HepG2 (cell line): ENCODE data around the gene CSK. TPM values are rescaled to one million over a fixed set of nuclear protein-coding genes. Genes with fewer than 3 reads are reported as not detected.

Source experiments
- ATAC-seq: fragments of 200-7000 bp; cut with Tn5 transposase; 3 replicates; pipeline ENCODE4 v1.9.1; 2020; ENCODE audit warnings: mild to moderate bottlenecking, moderate library complexity
- BruUV-seq: library from RNA; stranded (reverse); fragments of 400-500 nt; replicated peaks from 2 replicates; lab custom pipeline; 2021; lab: Mats Ljungman, UMichigan
- CTCF ChIA-PET: fragments of 300-600 bp; formaldehyde crosslinking; extraction: SDS; loops from one replicate; lab custom pipeline; 2021; ENCODE audit warnings: low total read pairs, inconsistent platforms, low intra/inter-chr PET ratio; lab: Yijun Ruan, JAX
- POLR2A ChIA-PET: fragments of 350-600 bp; sonication (Branson Sonifier 250); formaldehyde crosslinking; loops from one replicate; lab custom pipeline; 2020; ENCODE audit warnings: antibody characterized with exemption, inconsistent platforms; lab: Yijun Ruan, JAX
- DNase-seq: peaks from one replicate; pipeline ENCODE4 v3.0.0-alpha.2; 2015; ENCODE audit warnings: low spot score
- FAIRE-seq: peaks from 3 replicates; lab custom pipeline; 2011; peaks lifted over from hg19 to GRCh38; lab: Jason Lieb, UNC
- H2AFZ ChIP-seq: one replicate; pipeline ENCODE4 v1.6.1; 2011; ENCODE audit warnings: low read length, inconsistent platforms
- H3K27ac ChIP-seq: fragments of 300-600 bp; 3 replicates; pipeline ENCODE4 v1.8.0; 2011; ENCODE audit warnings: mixed run types, mild to moderate bottlenecking, mixed read lengths, low read length, inconsistent platforms; ENCODE audit not compliant: insufficient read depth; ENCODE audit errors: extremely low read length
- H3K27me3 ChIP-seq, 2 experiments: fragments of 200-600 bp in 1 of 2; 2 replicates in 1 of 2; 3 replicates in 1 of 2; pipeline versions ENCODE4 v1.6.0 to v1.8.0; 2011; ENCODE audit warnings: low read length in 2 of 2, mild to moderate bottlenecking in 2 of 2, moderate library complexity in 2 of 2, inconsistent platforms in 1 of 2; ENCODE audit not compliant: insufficient read depth in 2 of 2, control insufficient read depth in 1 of 2
- H3K36me3 ChIP-seq, 2 experiments: fragments of 200-600 bp in 1 of 2; replicated peaks in 1 of 2; 2 replicates in 1 of 2; 3 replicates in 1 of 2; pipeline versions ENCODE4 v1.5.1 to v1.8.0; 2011; ENCODE audit warnings: low read length in 2 of 2, inconsistent platforms in 1 of 2; ENCODE audit not compliant: insufficient read depth in 2 of 2, control insufficient read depth in 1 of 2
- H3K4me1 ChIP-seq: 2 replicates; pipeline ENCODE4 v1.5.1; 2012; ENCODE audit warnings: low read length, inconsistent platforms; ENCODE audit not compliant: insufficient read depth
- H3K4me2 ChIP-seq: 2 replicates; pipeline ENCODE4 v1.6.0; 2011; ENCODE audit warnings: low read depth, low read length, inconsistent platforms
- H3K4me3 ChIP-seq, 3 experiments: fragments of 200-600 bp in 1 of 3; sonication (generic), shearing (Covaris generic) in 1 of 3; replicated peaks in 1 of 3; 2 replicates each; pipeline ENCODE4 v1.5.1; 2011 to 2016; ENCODE audit warnings: low read length in 3 of 3, inconsistent platforms in 2 of 3, low read depth in 2 of 3, mild to moderate bottlenecking in 2 of 3, control low read depth in 1 of 3, mixed read lengths in 1 of 3; ENCODE audit not compliant: insufficient read depth in 1 of 3
- H3K79me2 ChIP-seq: one replicate; pipeline ENCODE4 v1.6.1; 2011; ENCODE audit warnings: low read length, inconsistent platforms; ENCODE audit not compliant: insufficient read depth
- H3K9ac ChIP-seq: 2 replicates; pipeline ENCODE4 v1.6.0; 2011; ENCODE audit warnings: mild to moderate bottlenecking, low read depth, low read length, inconsistent platforms; ENCODE audit not compliant: insufficient read depth
- H3K9me3 ChIP-seq: 2 replicates; pipeline ENCODE4 v1.5.1; 2012; ENCODE audit warnings: mild to moderate bottlenecking, low read length
- H4K20me1 ChIP-seq: 2 replicates; pipeline ENCODE4 v1.6.0; 2011; ENCODE audit warnings: inconsistent platforms, mild to moderate bottlenecking, low read length, moderate library complexity; ENCODE audit not compliant: insufficient read depth
- CREM ChIP-seq, 2 experiments: sonication (generic) in 1 of 2; formaldehyde crosslinking in 1 of 2; IDR thresholded peaks; 2 replicates each; pipeline versions ENCODE4 v1.4.0 to v1.6.1; 2016 to 2020; ENCODE audit warnings: antibody characterized with exemption in 1 of 2, mild to moderate bottlenecking in 1 of 2, missing genetic modification reagents in 1 of 2
- FOXA1 ChIP-seq, 2 experiments: fragments of 450-650 bp in 1 of 2; sonication (generic) in 1 of 2; formaldehyde crosslinking in 1 of 2; IDR thresholded peaks; 2 replicates each; pipeline versions ENCODE4 v1.4.0 to v1.6.1; 2016 to 2020; ENCODE audit warnings: missing genetic modification reagents in 1 of 2
- GABPA ChIP-seq, 2 experiments: IDR thresholded peaks; 2 replicates each; pipeline ENCODE4 v1.6.1; 2011 to 2016; ENCODE audit warnings: low read depth in 2 of 2, low read length in 1 of 2, missing biosample characterization in 1 of 2, missing genetic modification characterization in 1 of 2
- KLF9 ChIP-seq: IDR thresholded peaks from 2 replicates; pipeline ENCODE4 v1.6.1; 2016; ENCODE audit warnings: low read depth
- MXI1 ChIP-seq: IDR thresholded peaks from 3 replicates; pipeline ENCODE4 v1.6.1; 2012; ENCODE audit warnings: low read depth, low read length, inconsistent platforms, borderline replicate concordance
- TBX2 ChIP-seq: sonication (generic); formaldehyde crosslinking; IDR thresholded peaks from 2 replicates; pipeline ENCODE4 v1.5.0; 2020; ENCODE audit warnings: missing genetic modification reagents, mild to moderate bottlenecking, borderline replicate concordance
- ZNF451 ChIP-seq: sonication (generic); formaldehyde crosslinking; IDR thresholded peaks from 2 replicates; pipeline ENCODE4 v1.5.0; 2020; ENCODE audit warnings: mild to moderate bottlenecking, missing genetic modification reagents
- ZNF672 ChIP-seq: sonication (generic); formaldehyde crosslinking; IDR thresholded peaks from 2 replicates; pipeline ENCODE4 v1.8.1; 2022; ENCODE audit warnings: missing genetic modification reagents
- ZNF883 ChIP-seq: sonication (generic); formaldehyde crosslinking; IDR thresholded peaks from 2 replicates; pipeline ENCODE4 v1.5.1; 2020; ENCODE audit warnings: mild to moderate bottlenecking, missing genetic modification reagents; ENCODE audit errors: not compliant biosample characterization
- WGBS: methylation state at CpG from one replicate; pipeline ENCODE4 v1.1.6; 2017; ENCODE audit warnings: low lambda C conversion rate; 5-methylcytosine and 5-hydroxymethylcytosine counted together
- in situ Hi-C: cut with HindIII; loops from 2 replicates; pipeline ENCODE4 v1.10.0; 2017; ENCODE audit warnings: low pct_unique_long_range_greater_than_20kb; ENCODE audit not compliant: extremely low pct_ligation_motif_present
- intact Hi-C: fragments of 100-400 bp; cut with micrococcal nuclease; formaldehyde crosslinking; loops from one replicate; pipeline ENCODE4 v1.10.0; 2022; ENCODE audit not compliant: unreplicated experiment
- polyA plus RNA-seq, 8 experiments: library from polyadenylated mRNA; depleted of rRNA in 3 of 8; stranded (reverse) in 7 of 8; unstranded in 1 of 8; fragments of >200 nt; fragmentation: Illumina TruSeq in 4 of 8; extraction: Trizol in 4 of 8; gene quantifications; 2 replicates each; pipeline versions ENCODE4 v1.2.1 to v1.2.3, GENCODE V29; 2011 to 2016; ENCODE audit warnings: low read depth in 4 of 8, missing spikeins in 1 of 8, mixed read lengths in 1 of 8; ENCODE audit not compliant: insufficient read depth in 1 of 8
- total RNA-seq, 5 experiments: library from RNA; depleted of rRNA; stranded (reverse); fragments of >200 nt; fragmentation: Illumina TruSeq; extraction: Trizol; gene quantifications; 2 replicates each; pipeline ENCODE4 v1.2.3, GENCODE V29; 2016; ENCODE audit warnings: low read depth in 1 of 5
- TF ChIP-seq, protein P1 (sequence below): sonication (generic); formaldehyde crosslinking; IDR thresholded peaks from 2 replicates; pipeline ENCODE4 v1.4.0; 2020; ENCODE audit warnings: mild to moderate bottlenecking, missing genetic modification reagents
- TF ChIP-seq, protein P2 (sequence below): sonication (generic); formaldehyde crosslinking; IDR thresholded peaks from 2 replicates; pipeline ENCODE4 v1.4.0; 2020; ENCODE audit warnings: mild to moderate bottlenecking, missing genetic modification reagents
- TF ChIP-seq, protein P3 (sequence below): sonication (generic); formaldehyde crosslinking; IDR thresholded peaks from 2 replicates; pipeline ENCODE4 v1.4.0; 2020; ENCODE audit warnings: mild to moderate bottlenecking, missing genetic modification reagents
- TF ChIP-seq, protein P4 (sequence below): IDR thresholded peaks from 2 replicates; pipeline ENCODE4 v1.6.1; 2016; ENCODE audit warnings: missing compliant biosample characterization, missing genetic modification reagents, borderline replicate concordance
- TF ChIP-seq, protein P5 (sequence below): sonication (generic); formaldehyde crosslinking; IDR thresholded peaks from 2 replicates; pipeline ENCODE4 v1.4.0; 2020; ENCODE audit warnings: missing genetic modification reagents

CSK gene
- total and polyA plus RNA-seq, 2 of the 13 experiments (the other 11 are each of a cell fraction or from before 2014, with no cell fraction given): 12.5 to 21.3 TPM

DNA sequence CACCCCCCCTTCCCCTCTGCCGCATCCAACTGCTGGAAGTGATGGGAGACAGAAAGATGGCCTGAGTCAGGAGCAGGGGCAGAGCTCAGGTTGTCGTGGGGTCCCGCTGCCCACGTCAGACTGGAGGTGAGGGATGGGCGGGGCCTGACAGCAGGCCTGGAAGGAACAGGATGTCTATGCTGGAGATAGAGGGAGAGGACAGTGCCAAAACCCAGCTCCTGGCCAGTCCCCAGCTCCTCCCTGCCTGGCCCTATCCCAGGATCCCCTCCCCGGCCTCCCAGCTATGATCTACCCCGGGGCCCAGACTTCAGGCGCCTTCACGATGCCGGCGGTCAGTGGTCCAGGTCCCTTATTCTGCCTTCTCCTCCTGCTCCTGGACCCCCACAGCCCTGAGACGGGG is 30.7 kb downstream of the CSK start, which contains the start of gene LMAN1L:
TSS of gene LMAN1L (plus strand) at position 303 of the 400 bp plus-strand sequence. CDS start at position 323, 20 bp downstream.
- Histone ChIP-seq H3K4me3 (no peak within 1 kb of the TSS), H3K79me2 (no peaks in the 10 kb centered on the region), H2AFZ (no peak within 1 kb of the TSS), H3K9ac (no peak within 1 kb of the TSS)
- no peak for DNase-seq
- 34% methylated on average over 8 of the region's 12 CpGs for WGBS
- TF ChIP-seq MXI1 (no peak), FOXA1 (IDR thresholded peaks at IDR 0.05) (no peak), FOXA1 (CRISPR knock-in tag; IDR thresholded peaks at IDR 0.05) (no peak), ZNF451 (CRISPR knock-in tag) (no peak), TBX2 (CRISPR knock-in tag) (no peak), KLF9 (CRISPR knock-in tag) (no peak), CREM (IDR thresholded peaks at IDR 0.05) (no peak), CREM (CRISPR knock-in tag; IDR thresholded peaks at IDR 0.05) (no peak), ZNF883 (CRISPR knock-in tag) (no peak), GABPA (IDR thresholded peaks at IDR 0.05; ENCODE audit: low read depth, low read length) (no peak), GABPA (CRISPR knock-in tag; IDR thresholded peaks at IDR 0.05; ENCODE audit: low read depth) (no peak), ZNF672 (CRISPR knock-in tag) (no peak)
- TF ChIP-seq, protein P1, sequence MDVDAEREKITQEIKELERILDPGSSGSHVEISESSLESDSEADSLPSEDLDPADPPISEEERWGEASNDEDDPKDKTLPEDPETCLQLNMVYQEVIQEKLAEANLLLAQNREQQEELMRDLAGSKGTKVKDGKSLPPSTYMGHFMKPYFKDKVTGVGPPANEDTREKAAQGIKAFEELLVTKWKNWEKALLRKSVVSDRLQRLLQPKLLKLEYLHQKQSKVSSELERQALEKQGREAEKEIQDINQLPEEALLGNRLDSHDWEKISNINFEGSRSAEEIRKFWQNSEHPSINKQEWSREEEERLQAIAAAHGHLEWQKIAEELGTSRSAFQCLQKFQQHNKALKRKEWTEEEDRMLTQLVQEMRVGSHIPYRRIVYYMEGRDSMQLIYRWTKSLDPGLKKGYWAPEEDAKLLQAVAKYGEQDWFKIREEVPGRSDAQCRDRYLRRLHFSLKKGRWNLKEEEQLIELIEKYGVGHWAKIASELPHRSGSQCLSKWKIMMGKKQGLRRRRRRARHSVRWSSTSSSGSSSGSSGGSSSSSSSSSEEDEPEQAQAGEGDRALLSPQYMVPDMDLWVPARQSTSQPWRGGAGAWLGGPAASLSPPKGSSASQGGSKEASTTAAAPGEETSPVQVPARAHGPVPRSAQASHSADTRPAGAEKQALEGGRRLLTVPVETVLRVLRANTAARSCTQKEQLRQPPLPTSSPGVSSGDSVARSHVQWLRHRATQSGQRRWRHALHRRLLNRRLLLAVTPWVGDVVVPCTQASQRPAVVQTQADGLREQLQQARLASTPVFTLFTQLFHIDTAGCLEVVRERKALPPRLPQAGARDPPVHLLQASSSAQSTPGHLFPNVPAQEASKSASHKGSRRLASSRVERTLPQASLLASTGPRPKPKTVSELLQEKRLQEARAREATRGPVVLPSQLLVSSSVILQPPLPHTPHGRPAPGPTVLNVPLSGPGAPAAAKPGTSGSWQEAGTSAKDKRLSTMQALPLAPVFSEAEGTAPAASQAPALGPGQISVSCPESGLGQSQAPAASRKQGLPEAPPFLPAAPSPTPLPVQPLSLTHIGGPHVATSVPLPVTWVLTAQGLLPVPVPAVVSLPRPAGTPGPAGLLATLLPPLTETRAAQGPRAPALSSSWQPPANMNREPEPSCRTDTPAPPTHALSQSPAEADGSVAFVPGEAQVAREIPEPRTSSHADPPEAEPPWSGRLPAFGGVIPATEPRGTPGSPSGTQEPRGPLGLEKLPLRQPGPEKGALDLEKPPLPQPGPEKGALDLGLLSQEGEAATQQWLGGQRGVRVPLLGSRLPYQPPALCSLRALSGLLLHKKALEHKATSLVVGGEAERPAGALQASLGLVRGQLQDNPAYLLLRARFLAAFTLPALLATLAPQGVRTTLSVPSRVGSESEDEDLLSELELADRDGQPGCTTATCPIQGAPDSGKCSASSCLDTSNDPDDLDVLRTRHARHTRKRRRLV: no peak
- TF ChIP-seq, protein P2, sequence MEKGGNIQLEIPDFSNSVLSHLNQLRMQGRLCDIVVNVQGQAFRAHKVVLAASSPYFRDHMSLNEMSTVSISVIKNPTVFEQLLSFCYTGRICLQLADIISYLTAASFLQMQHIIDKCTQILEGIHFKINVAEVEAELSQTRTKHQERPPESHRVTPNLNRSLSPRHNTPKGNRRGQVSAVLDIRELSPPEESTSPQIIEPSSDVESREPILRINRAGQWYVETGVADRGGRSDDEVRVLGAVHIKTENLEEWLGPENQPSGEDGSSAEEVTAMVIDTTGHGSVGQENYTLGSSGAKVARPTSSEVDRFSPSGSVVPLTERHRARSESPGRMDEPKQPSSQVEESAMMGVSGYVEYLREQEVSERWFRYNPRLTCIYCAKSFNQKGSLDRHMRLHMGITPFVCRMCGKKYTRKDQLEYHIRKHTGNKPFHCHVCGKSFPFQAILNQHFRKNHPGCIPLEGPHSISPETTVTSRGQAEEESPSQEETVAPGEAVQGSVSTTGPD (CRISPR knock-in tag): no peak
- TF ChIP-seq, protein P3, sequence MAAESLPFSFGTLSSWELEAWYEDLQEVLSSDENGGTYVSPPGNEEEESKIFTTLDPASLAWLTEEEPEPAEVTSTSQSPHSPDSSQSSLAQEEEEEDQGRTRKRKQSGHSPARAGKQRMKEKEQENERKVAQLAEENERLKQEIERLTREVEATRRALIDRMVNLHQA (CRISPR knock-in tag): no peak
- TF ChIP-seq, protein P4, sequence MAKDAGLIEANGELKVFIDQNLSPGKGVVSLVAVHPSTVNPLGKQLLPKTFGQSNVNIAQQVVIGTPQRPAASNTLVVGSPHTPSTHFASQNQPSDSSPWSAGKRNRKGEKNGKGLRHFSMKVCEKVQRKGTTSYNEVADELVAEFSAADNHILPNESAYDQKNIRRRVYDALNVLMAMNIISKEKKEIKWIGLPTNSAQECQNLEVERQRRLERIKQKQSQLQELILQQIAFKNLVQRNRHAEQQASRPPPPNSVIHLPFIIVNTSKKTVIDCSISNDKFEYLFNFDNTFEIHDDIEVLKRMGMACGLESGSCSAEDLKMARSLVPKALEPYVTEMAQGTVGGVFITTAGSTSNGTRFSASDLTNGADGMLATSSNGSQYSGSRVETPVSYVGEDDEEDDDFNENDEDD (CRISPR knock-in tag): no peak
- TF ChIP-seq, protein P5, sequence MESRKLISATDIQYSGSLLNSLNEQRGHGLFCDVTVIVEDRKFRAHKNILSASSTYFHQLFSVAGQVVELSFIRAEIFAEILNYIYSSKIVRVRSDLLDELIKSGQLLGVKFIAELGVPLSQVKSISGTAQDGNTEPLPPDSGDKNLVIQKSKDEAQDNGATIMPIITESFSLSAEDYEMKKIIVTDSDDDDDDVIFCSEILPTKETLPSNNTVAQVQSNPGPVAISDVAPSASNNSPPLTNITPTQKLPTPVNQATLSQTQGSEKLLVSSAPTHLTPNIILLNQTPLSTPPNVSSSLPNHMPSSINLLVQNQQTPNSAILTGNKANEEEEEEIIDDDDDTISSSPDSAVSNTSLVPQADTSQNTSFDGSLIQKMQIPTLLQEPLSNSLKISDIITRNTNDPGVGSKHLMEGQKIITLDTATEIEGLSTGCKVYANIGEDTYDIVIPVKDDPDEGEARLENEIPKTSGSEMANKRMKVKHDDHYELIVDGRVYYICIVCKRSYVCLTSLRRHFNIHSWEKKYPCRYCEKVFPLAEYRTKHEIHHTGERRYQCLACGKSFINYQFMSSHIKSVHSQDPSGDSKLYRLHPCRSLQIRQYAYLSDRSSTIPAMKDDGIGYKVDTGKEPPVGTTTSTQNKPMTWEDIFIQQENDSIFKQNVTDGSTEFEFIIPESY (CRISPR knock-in tag): no peak
- TF ChIP-seq, all 625 proteins: peak for 0
- Histone ChIP-seq H3K9me3 (no peaks in the 10 kb centered on the region), H3K27me3 (peaks cover 0 to 8% of the 10 kb centered on the region in 2 experiments; a peak in 2 of 5 replicates), H3K36me3 (no peaks in the 10 kb centered on the region), H3K27ac (no peak within 1 kb of the TSS), H3K4me1 (peaks cover 27% of the 10 kb centered on the region), H3K4me2 (no peak within 1 kb of the TSS), H4K20me1 (no peaks in the 10 kb centered on the region)
- no TSS peak for BruUV-seq
- POLR2A ChIA-PET: no interaction called here
- intact Hi-C loops (no loop called here), in situ Hi-C loops (no loop called here)
- FAIRE-seq (no peak), ATAC-seq (no peak)
- CTCF ChIA-PET: no interaction called here
